ENCODE measurements around the gene FAM180A. TPM values are rescaled to one million over a fixed set of nuclear protein-coding genes. Genes with fewer than 3 reads are reported as not detected.

FAM180A gene
- total and polyA plus RNA-seq, 2 experiments from 2014 or later = not detected

GRCh38 chr7:135768467-135768866, 19.9 kb upstream of the FAM180A start:
- H3K4me1 Mint-ChIP-seq = peaks cover 18% of the 10 kb centered on the region
- no peaks in the 10 kb centered on the region for H3K4me1 ChIP-seq (ENCODE audit: insufficient read depth)

GRCh38 chr7:135768064-135768463, 19.5 kb upstream of the FAM180A start:
- H3K4me3 Mint-ChIP-seq = no peak overlapping the region
- H3K9me2 ChIP-seq (ENCODE audit: insufficient read depth) = no peaks in the 10 kb centered on the region
- ATAC-seq = no peak
- no peaks in the 10 kb centered on the region for H3K27me3 ChIP-seq (ENCODE audit: insufficient read depth)
- H2AFZ ChIP-seq = no peak overlapping the region
- H3K27me3 Mint-ChIP-seq (ENCODE audit: insufficient read depth, low read depth, poor library complexity) = peaks cover 12% of the 10 kb centered on the region
- H3K4me2 ChIP-seq = no peak overlapping the region
- H3K79me2 ChIP-seq (replicated peaks; ENCODE audit: insufficient read depth) = no peaks in the 10 kb centered on the region
- no peaks in the 10 kb centered on the region; the same call in 2 of the 3 replicates for H3K9me3 Mint-ChIP-seq
- no peak for DNase-seq (ENCODE audit: low spot score)
- no peaks in the 10 kb centered on the region for H3K36me3 Mint-ChIP-seq (ENCODE audit: low read depth)
- no peak overlapping the region for H3K4me3 ChIP-seq
- no peaks in the 10 kb centered on the region for H3F3A ChIP-seq (replicated peaks; ENCODE audit: low read depth)
- H3K4me1 ChIP-seq (ENCODE audit: insufficient read depth) = no peaks in the 10 kb centered on the region
- peaks cover 14% of the 10 kb centered on the region for H3K4me1 Mint-ChIP-seq
- no peak overlapping the region for H3K27ac ChIP-seq (ENCODE audit: low read depth)
- TF ChIP-seq JUNB (IDR thresholded peaks at IDR 0.05; ENCODE audit: unreplicated experiment) (no peak), CTCF (conservative IDR thresholded peaks at IDR 0.05; ENCODE audit: low read depth in 2 of 2) (no peak), CREB1 (CRISPR knock-in tag; IDR thresholded peaks at IDR 0.05; ENCODE audit: low read depth) (no peak)
- H4K20me1 ChIP-seq (replicated peaks; ENCODE audit: insufficient read depth) = no peaks in the 10 kb centered on the region
- no peak overlapping the region for H3K27ac Mint-ChIP-seq
- no peaks in the 10 kb centered on the region for H3K36me3 ChIP-seq (ENCODE audit: insufficient read depth)

More at GRCh38 chr7:135768467-135768866, 19.9 kb upstream of the FAM180A start:
- H3K4me3 Mint-ChIP-seq = no peak overlapping the region
- H3K27me3 Mint-ChIP-seq (ENCODE audit: insufficient read depth, low read depth, poor library complexity) = peaks cover 12% of the 10 kb centered on the region
- Histone ChIP-seq H3K4me2 (no peak overlapping the region), H3K27ac (ENCODE audit: low read depth) (no peak overlapping the region), H3K79me2 (replicated peaks; ENCODE audit: insufficient read depth) (no peaks in the 10 kb centered on the region), H4K20me1 (replicated peaks; ENCODE audit: insufficient read depth) (no peaks in the 10 kb centered on the region), H3K27me3 (ENCODE audit: insufficient read depth) (no peaks in the 10 kb centered on the region), H3K9me2 (ENCODE audit: insufficient read depth) (no peaks in the 10 kb centered on the region), H3K36me3 (ENCODE audit: insufficient read depth) (no peaks in the 10 kb centered on the region), H3K4me3 (no peak overlapping the region), H2AFZ (no peak overlapping the region), H3F3A (replicated peaks; ENCODE audit: low read depth) (no peaks in the 10 kb centered on the region)
- H3K27ac Mint-ChIP-seq = no peak overlapping the region
- H3K36me3 Mint-ChIP-seq (ENCODE audit: low read depth) = no peaks in the 10 kb centered on the region
- ATAC-seq (no peak), DNase-seq (ENCODE audit: low spot score) (no peak)
- TF ChIP-seq ETS1 (IDR thresholded peaks at IDR 0.05) = no peak
- no peaks in the 10 kb centered on the region; the same call in 2 of the 3 replicates for H3K9me3 Mint-ChIP-seq

GRCh38 chr7:135763261-135763660, 14.6 kb upstream of the FAM180A start:
- no peaks in the 10 kb centered on the region for H3K27me3 ChIP-seq (ENCODE audit: insufficient read depth)
- H3K36me3 ChIP-seq (ENCODE audit: insufficient read depth) = no peaks in the 10 kb centered on the region
- DNase-seq (ENCODE audit: low spot score) = no peak
- H3K4me2 ChIP-seq = no peak overlapping the region
- H2AFZ ChIP-seq = no peak overlapping the region
- no peak overlapping the region for H3K27ac ChIP-seq (ENCODE audit: low read depth)
- H3K27ac Mint-ChIP-seq = no peak overlapping the region
- no peaks in the 10 kb centered on the region for H3K36me3 Mint-ChIP-seq (ENCODE audit: low read depth)
- H3K79me2 ChIP-seq (replicated peaks; ENCODE audit: insufficient read depth) = no peaks in the 10 kb centered on the region
- ATAC-seq = no peak
- 0 out of 2 replicates have a peak, but pooled peaks cover 3% of the 10 kb centered on the region for H3K9me2 ChIP-seq (ENCODE audit: insufficient read depth)
- no peaks in the 10 kb centered on the region for H3F3A ChIP-seq (replicated peaks; ENCODE audit: low read depth)
- peaks cover 8% of the 10 kb centered on the region; the same call in 1 of the 2 replicates for H3K4me1 ChIP-seq (ENCODE audit: insufficient read depth)
- H3K9me3 Mint-ChIP-seq = no peaks in the 10 kb centered on the region; the same call in 2 of the 3 replicates
- peaks cover 5% of the 10 kb centered on the region for H3K27me3 Mint-ChIP-seq (ENCODE audit: insufficient read depth, low read depth, poor library complexity)
- H4K20me1 ChIP-seq (replicated peaks; ENCODE audit: insufficient read depth) = no peaks in the 10 kb centered on the region
- peaks cover 12% of the 10 kb centered on the region for H3K4me1 Mint-ChIP-seq
- no peak overlapping the region for H3K4me3 ChIP-seq
- H3K4me3 Mint-ChIP-seq = no peak overlapping the region
- TF ChIP-seq ZNF331 (CRISPR knock-in tag; IDR thresholded peaks at IDR 0.05; ENCODE audit: low read depth) = no peak
- no peak for TF ChIP-seq STAT1 (IDR thresholded peaks at IDR 0.05; ENCODE audit: unreplicated experiment)
- no peak for TF ChIP-seq POLR2AphosphoS5 (IDR thresholded peaks at IDR 0.05; ENCODE audit: low read depth)
- no peak for TF ChIP-seq JUNB (IDR thresholded peaks at IDR 0.05; ENCODE audit: unreplicated experiment)
- no peak for TF ChIP-seq EZH2 (IDR thresholded peaks at IDR 0.05; ENCODE audit: low read depth, unreplicated experiment)
- no peak for TF ChIP-seq REST (IDR thresholded peaks at IDR 0.05; ENCODE audit: unreplicated experiment)
- TF ChIP-seq ETS1 (IDR thresholded peaks at IDR 0.05) = no peak
